ENCODE data around the gene HOXB13.
"Not testable (repeated sequence)": the region's sequence is repeated elsewhere in the genome, so short reads cannot be mapped to it uniquely, and the experiment has no call there.

Gene HOXB13

GRCh38 chr17:48726114-48726915 lies 2.2 kb downstream of the HOXB13 start:
- DNase-seq (ENCODE audit: low read depth in 3 of 3): no peak

GRCh38 chr17:48725288-48726064 lies 3.1 kb downstream of the HOXB13 start:
- DNase-seq (ENCODE audit: low read depth in 3 of 3): no peak

GRCh38 chr17:48725004-48725287 lies 3.6 kb downstream of the HOXB13 start:
- DNase-seq (ENCODE audit: low read depth in 3 of 3): no peak

GRCh38 chr17:48724251-48725003 lies 4.1 kb downstream of the HOXB13 start:
- DNase-seq (ENCODE audit: low read depth in 3 of 3): peak; percentile 59 to 76 (median 68)

GRCh38 chr17:48723423-48724250 lies 4.9 kb downstream of the HOXB13 start:
- DNase-seq (ENCODE audit: low read depth in 3 of 3): no peak

- DNase-seq (ENCODE audit: low read depth in 3 of 3): no peak
Observed at GRCh38 chr17:48722915-48723422, 5.6 kb downstream of the HOXB13 start, which contains the start of gene PRAC2. PRAC2 (plus strand) TSS chr17:48723185; CDS start chr17:48724411, 1,226 bp downstream.

- DNase-seq (ENCODE audit: low read depth in 3 of 3): no peak
Observed at GRCh38 chr17:48722201-48722907, 6.2 kb downstream of the HOXB13 start, which contains the start of gene PRAC1. PRAC1 (minus strand) TSS chr17:48722518; CDS start chr17:48722392, 126 bp downstream.

- no peak for DNase-seq (ENCODE audit: low read depth in 3 of 3)
Observed at GRCh38 chr17:48721009-48721402, 7.5 kb downstream of the HOXB13 start.

- no peak for DNase-seq (ENCODE audit: low read depth in 3 of 3)
Observed at GRCh38 chr17:48720266-48721008, 8.1 kb downstream of the HOXB13 start.

GRCh38 chr17:48719642-48720265 lies 8.8 kb downstream of the HOXB13 start:
- no peak for DNase-seq (ENCODE audit: low read depth in 3 of 3)

- DNase-seq (ENCODE audit: low read depth in 3 of 3): no peak
Observed at GRCh38 chr17:48718761-48719641, 9.5 kb downstream of the HOXB13 start.

- DNase-seq (ENCODE audit: low read depth in 3 of 3): no peak
Observed at GRCh38 chr17:48718227-48718760, 10.3 kb downstream of the HOXB13 start.

- no peak for DNase-seq (ENCODE audit: low read depth in 3 of 3)
Observed at GRCh38 chr17:48717367-48718226, 11.0 kb downstream of the HOXB13 start.

GRCh38 chr17:48716549-48716948 lies 12.0 kb downstream of the HOXB13 start:
- not testable (repeated sequence) for DNase-seq (ENCODE audit: low read depth in 3 of 3)

- no peak for DNase-seq (ENCODE audit: low read depth in 3 of 3)
Observed at GRCh38 chr17:48715496-48716399, 12.8 kb downstream of the HOXB13 start.

GRCh38 chr17:48711128-48711527 lies 17.4 kb downstream of the HOXB13 start:
- DNase-seq (ENCODE audit: low read depth in 3 of 3): no peak

All from stimulated activated CD4-positive, alpha-beta T cell treated with anti-CD3 and anti-CD28 coated beads, TNF-alpha, amount 100 ng/mL, for 48 hours (primary cell).